Measurements from ENCODE around the gene SESN1.

SESN1 gene

GRCh38 chr6:108955329-108955949 is 139.2 kb downstream of the SESN1 start:
- no peak for DNase-seq

DNA sequence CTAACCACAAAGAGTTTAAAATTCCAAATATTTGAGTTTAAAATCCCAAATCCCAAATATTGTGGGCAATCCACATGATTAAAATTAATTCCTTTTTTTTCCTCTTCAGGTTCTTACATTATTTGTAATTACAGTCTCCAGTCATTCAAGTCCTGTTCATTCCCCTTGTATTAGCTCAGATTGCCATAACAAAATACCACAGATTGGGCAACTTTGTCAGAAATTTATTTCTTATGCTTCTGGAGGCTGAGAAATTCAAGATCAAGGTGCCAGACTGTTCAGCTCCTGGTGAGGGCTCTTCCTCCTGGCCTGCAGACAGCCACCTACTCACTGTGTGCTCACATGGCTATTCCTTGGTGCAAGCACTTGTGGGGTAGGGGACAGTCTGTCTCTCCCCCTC is 141.0 kb downstream of the SESN1 start:
- no peak for DNase-seq

DNA sequence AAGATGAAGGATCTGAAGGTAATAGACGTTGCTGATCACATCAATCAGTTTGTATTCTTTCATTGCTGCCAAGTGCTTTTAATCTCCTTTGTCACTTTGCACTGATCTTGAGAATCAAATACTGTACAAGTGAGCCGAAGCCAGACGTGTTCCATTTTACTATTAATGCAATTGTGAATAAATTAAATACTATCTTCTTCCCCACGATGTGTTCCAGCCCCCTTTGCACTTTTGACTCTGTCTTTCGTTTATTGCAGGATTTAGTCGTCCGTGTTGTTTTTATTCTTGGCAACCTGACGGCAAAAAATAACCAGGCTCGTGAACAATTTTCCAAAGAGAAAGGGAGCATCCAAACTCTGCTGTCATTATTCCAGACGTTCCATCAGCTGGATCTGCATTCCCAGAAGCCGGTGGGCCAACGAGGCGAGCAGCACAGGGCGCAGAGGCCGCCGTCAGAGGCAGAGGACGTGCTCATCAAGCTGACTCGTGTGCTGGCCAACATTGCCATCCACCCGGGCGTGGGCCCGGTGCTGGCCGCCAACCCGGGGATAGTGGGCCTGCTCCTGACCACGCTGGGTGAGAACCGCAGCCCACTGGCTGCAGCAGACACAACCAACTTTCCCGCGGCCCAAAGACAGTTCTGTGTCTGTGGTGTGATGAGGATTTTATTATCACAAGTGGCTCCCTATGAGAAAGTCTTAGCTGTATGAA is 141.7 kb downstream of the SESN1 start:
- DNase-seq = no peak

DNA sequence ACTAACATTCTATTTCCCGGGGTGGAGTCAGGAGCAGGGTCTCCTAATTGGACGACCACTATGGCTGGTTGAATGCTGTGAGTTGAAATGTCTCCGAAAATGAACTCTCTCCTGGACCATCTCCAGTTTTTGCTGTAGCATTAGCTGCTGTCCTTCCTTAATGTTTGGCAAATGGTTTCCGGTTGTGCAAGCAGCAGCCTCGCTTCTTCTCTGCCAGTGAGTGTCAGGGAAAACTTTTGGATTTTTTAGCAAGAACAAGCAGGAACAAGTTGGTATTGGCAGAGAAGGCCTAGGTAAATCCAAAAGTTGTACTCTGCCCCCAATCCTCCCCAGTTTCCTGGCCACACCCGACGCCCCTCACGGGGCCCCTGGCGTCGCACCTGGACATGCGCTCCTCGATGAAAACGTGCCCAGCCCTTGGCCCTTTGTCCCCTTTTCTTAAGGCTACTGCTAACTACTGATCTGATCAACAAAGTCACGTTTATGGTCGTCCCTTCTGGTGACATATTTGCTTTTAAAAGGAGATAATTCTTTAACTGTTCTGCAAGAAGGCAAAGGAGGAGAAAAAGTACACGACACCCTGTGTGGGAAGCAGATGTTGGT is 143.2 kb downstream of the SESN1 start:
- DNase-seq = no peak

DNA sequence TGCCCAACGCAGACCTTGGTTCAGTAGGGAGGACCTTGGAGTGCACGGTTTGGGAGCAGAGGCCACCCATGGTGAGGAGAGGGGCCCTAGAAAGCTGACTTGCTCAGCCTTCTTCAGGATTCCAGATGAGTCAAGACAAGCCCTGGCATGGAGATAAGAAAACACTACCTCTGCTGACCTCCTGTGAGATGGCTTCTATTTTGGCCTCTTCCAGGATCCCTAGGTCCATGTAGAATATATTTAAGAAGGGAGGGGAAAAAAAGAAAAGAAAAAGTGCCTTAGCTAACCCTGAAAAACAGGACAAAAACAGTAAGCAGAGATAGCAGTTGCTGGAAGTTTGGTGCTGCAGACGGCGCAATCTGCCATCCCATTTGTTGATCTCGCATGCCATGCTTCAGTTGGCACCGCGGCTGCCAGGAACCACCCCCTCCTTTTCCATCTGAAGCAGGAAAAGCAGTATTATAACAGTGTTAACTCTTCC is 146.4 kb downstream of the SESN1 start:
- no peak for DNase-seq

DNA sequence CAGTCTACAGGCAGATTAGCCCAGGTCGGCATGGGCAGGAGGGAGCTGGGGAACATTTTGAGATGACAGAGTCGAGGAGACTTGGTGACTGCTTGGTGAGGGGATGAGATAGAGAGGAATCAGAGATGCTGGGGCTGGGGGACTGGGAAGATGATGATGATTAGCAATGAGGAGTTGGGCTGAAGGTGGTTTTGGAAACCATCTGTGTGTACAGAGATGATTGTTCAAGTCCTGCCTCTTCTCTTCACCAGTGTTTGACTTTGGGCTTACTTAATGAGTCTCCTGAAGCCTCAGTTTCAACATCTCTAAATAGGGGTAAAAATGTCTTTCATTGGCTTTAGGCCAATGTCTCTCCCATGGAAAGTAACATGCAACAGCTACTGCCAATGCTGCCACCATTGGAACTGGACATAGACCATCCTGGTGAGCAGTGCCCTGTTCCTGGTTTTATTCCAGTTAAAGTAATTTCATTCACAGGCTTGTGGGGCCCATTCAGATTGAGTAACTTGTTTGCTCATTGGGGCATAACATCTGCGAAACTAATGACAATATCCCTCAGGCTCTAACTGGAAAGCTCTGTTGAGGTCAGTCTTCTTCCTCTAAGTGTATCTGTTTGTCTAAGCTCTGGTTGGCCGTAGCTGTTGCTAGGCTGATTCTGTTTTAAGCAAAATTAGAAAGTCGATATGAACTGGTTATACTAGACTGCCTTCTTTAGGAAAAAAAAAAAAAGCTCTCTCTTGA is 147.4 kb downstream of the SESN1 start:
- no peak for DNase-seq

GRCh38 chr6:108946695-108947094 is 148.0 kb downstream of the SESN1 start:
- DNase-seq = no peak

DNA sequence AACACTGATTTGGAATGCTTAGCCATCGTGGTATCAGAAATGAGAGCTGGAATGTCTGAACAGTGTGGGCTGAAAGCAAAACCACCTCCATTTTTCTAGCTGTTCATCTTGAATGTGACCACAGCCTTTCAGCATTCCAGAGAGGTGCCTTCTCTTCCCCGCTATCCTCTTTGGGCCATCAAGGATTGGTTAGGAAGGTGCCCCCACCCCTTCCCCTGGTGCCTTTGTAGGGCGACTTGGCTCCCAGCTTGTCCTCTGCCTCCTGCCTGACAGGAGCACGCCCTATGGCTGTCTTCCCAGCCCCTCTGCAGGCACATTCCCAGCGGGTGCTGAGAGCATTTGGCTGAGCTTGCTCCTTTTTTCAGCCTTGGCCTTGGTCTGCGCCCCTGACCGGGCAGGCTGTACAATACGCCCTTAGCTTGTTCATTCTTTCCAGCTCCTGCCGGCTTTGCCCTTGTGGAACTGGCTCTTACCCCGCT is 148.9 kb downstream of the SESN1 start:
- DNase-seq = no peak

- no peak for DNase-seq
Observed at GRCh38 chr6:108944707-108945680, 149.7 kb downstream of the SESN1 start.

GRCh38 chr6:108944071-108944470 is 150.6 kb downstream of the SESN1 start:
- DNase-seq = no peak

DNA sequence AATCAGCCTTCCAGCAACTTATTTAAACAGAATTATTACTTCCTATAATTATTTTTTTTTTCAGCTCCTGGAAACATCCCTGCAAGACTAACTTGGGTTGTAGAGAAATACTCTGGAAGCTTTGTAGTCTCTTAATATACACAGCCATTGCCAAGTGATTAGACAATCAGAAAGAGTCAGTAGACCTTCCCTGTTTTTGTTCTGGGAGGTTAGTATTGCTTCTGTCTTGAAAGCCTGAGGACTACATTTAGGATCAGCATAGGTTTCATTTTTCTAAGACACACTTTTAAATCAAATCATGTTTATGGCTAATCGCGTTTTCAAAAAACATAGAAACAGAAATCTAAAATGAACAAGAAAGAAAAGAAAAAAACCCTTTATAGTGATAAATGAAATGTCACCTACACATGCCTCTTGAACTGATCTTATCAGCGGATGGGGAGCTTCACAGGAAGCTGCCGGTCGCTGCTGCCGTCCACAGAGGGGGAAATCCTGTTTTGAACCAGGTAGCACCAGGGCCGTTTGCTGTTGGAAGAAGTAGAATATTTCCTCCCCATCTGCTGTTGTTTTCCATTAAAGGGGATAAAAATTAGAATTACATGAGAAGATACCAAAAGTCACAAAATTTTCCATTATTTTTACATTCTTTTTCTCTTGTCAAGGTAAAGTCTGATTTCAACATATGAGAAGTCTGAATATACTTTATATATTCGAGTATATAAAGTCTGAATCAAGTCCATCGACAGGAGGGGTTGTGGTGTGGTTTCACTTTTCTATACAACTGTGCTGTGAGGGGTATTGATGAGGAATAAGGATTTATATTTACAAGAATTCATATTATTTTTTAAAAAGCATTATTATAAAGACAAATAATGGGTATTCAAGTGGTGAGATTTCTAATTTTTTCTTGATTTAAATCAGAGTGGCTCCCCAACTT is 151.8 kb downstream of the SESN1 start:
- no peak for DNase-seq

- no peak for DNase-seq
Observed at GRCh38 chr6:108941859-108942258, 152.8 kb downstream of the SESN1 start.

DNA sequence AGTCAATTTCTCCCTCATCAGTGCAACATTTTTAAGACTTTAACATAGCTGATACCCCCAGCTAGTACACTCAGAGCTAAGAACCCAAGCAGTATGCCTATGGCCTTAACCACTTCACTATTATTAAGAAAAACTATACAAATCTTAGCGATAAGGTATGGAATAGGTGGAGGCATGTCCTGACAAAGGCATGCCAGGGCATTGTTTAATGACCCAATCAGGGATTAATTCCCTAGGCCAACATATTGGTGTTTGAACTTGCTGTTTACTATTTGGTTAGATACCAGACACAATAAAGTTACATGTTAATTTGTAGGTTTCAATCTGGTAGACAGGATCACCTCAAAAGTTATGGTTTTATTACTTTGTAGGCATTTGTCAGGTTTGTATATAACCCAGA is 153.4 kb downstream of the SESN1 start:
- no peak for DNase-seq

DNA sequence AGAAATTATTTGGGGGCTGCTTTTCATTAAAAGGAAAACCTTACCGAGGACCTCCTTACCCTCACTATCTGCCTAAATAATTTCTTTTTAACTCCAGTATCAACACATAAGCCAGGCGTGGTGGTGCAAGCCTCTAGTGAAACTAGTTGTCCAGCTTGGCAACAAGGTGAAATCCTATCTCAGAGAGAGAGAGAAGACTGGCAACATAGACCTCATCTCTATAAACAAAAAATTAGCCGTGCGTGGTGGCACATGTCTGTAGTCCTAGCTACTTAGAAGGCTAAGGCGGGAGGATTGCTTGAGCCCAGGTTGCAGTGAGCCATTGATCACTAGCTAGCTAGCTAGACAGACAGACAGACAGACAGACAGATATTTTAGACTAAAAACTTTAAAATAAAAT is 153.9 kb downstream of the SESN1 start:
- no peak for DNase-seq

DNA sequence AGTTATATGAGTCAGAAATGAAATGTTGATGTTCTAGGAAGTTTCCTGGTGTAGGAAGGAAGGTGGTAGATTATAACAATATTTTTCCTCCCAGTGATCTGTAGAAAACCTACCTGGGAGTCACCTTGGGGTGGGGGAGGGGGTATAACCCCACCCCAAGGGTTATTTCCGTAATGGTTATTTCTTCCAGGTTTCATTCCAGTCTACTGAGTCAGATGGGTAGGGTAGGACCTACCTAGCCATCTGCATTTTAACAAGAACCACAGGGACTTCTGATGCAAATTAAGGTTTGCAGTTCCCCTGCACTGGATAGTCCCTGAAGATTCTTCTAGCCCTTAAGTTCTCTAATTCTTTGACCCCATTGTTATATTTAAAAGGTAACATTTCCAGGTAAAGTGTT is 157.5 kb downstream of the SESN1 start:
- no peak for DNase-seq

All from Kasumi-1 (cell line).